ENCODE data around the gene KDR.

GRCh38 chr4:55098456-55099204 lies 26.8 kb downstream of the KDR start:
- TF ChIP-seq CTCF (IDR thresholded peaks at IDR 0.05): no peak
- no peak for TF ChIP-seq ZFX (IDR thresholded peaks at IDR 0.05; ENCODE audit: borderline replicate concordance)

All from 22Rv1 (cell line).